Stomach (tissue), 4 donors: ENCODE results near the gene FADS2.

Experiments used
- CTCF ChIP-seq, 7 experiments: fragments of 450-650 bp in 4 of 7; fragments of 200-600 bp in 3 of 7; sonication (generic) in 3 of 7; IDR thresholded peaks; one replicate each; pipeline ENCODE4 v1.5.1; 2016 to 2019; ENCODE audit warnings: antibody characterized with exemption in 7 of 7, control low read depth in 2 of 7, mild to moderate bottlenecking in 1 of 7
- EP300 ChIP-seq: sonication (generic); formaldehyde crosslinking; IDR thresholded peaks from one replicate; pipeline ENCODE4 v1.6.1; 2017; ENCODE audit warnings: antibody characterized with exemption
- POLR2A ChIP-seq, 4 donors: fragments of 450-650 bp; IDR thresholded peaks; one replicate each; pipeline ENCODE4 v1.6.1; 2016; ENCODE audit warnings: antibody characterized with exemption in 4 of 4, control low read depth in 2 of 4, mild to moderate bottlenecking in 1 of 4, moderate library complexity in 1 of 4

- TF ChIP-seq CTCF (IDR thresholded peaks at IDR 0.05), result no peak
- TF ChIP-seq POLR2A (IDR thresholded peaks at IDR 0.05), result no peak
- no peak for TF ChIP-seq EP300
Observed at GRCh38 chr11:61903845-61904244, 75.7 kb downstream of the FADS2 start.
